KOPT-K1 (cell line): ENCODE results near the gene CDK5RAP1.

ENCODE experiments used
- H3K27ac ChIP-seq: fragments of 200-600 bp; sonication (generic); 2 replicates; pipeline ENCODE4 v1.5.1; 2016; ENCODE audit warnings: antibody characterized with exemption, mild to moderate bottlenecking, low read depth, low read length; ENCODE audit not compliant: poor library complexity, severe bottlenecking
- H3K36me3 ChIP-seq: fragments of 200-600 bp; sonication (generic); 2 replicates; pipeline ENCODE4 v1.5.1; 2017; ENCODE audit warnings: antibody characterized with exemption, mild to moderate bottlenecking, low read length, moderate library complexity; ENCODE audit not compliant: insufficient read depth
- H3K9me3 ChIP-seq: fragments of 200-600 bp; sonication (generic); 2 replicates; pipeline ENCODE4 v1.5.1; 2017; ENCODE audit warnings: antibody characterized with exemption, low read length, mild to moderate bottlenecking; ENCODE audit not compliant: insufficient read depth, poor library complexity, severe bottlenecking

The CDK5RAP1 gene

DNA sequence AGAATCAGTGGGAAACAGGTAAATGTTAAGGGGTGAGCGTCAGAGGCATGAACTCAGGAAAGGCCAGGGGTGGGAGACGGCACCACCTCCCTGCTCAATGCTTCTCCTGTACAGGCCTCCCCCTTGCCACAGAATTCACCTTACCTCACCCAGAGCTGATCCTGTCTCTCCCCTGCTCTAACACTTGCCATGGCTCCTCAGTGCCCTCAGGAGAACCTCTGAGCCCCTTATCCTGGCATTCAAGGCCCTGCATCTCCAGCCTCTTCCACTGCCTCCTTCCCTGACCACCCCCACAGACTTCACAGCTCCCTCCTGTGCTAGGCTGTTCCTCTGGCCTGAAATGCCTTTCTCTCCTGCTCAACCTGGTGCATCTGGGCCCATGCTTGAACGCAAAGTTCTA is 84.4 kb downstream of the CDK5RAP1 start:
- H3K9me3 ChIP-seq, result no peaks in the 10 kb centered on the region
- no peaks in the 10 kb centered on the region for H3K36me3 ChIP-seq
- H3K27ac ChIP-seq, result no peak overlapping the region

DNA sequence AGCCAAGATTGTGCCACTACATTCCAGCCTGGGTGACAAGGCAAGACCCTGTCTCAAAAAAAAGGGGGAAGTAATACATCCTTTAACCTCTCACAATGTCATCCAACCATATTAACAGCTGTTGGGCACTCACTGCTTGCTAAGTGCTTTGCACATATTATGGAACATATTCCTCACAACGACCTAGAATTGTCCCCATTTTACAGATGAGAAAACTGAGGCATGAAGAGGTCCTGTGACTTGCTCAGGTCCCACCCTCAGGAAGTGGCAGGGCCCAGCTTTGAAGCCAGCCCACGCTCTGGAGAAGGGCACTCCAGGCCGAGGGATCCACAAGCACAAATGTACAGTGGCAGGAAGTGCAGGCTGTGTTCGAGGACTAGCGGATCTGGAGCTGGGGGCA is 85.0 kb downstream of the CDK5RAP1 start:
- no peaks in the 10 kb centered on the region for H3K9me3 ChIP-seq
- no peak overlapping the region for H3K27ac ChIP-seq
- H3K36me3 ChIP-seq, result no peaks in the 10 kb centered on the region

DNA sequence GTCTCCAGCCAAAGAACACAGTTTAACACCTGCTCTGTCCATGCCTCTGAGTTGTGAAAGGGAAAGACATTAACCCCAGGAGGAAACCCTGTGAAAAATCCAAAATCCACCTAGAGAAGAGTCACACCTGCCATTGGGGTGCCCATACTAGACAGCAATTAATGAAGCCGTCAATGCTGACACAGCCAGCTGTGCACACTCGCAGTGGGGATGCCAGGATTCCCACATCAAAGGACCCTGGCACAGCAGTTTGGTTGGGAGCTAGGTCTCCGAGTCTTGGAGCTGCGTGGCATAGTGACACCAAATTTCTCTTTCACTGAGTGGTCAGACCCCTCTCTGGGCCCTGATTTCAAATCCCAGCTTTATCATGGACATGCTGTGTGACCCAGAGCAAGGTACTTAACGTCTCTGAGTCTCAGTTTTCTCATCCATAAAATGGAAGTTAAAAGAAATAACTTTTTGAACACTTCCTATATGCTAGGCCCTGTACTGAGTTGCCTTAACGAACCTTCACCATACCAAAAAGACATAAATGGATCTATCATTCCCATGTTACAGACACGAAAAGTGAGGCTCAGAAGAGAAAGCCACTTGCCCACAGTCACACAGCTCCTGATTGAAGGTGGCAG is 87.5 kb downstream of the CDK5RAP1 start:
- Histone ChIP-seq H3K27ac (no peak overlapping the region), H3K9me3 (no peaks in the 10 kb centered on the region), H3K36me3 (no peaks in the 10 kb centered on the region)

DNA sequence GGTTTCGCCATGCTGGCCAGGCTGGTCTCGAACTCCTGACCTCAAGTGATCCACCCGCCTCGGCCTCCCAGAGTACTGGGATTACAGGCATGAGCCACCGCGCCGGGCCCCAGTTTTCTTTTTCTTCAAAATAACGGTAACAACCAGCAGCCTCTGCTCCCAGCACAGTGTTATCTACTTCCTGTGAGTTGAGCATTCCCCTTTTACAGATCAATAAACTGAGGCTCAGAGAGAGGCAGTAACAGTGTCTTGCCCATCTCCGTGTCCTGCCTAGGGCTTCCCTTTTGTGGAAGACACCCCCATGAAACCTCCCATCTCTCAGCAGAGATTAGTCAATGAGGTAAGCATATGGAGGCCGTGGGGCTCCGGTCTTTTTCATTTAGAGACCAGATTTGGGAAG is 88.7 kb downstream of the CDK5RAP1 start:
- no peaks in the 10 kb centered on the region for H3K36me3 ChIP-seq
- H3K9me3 ChIP-seq, result no peaks in the 10 kb centered on the region
- no peak overlapping the region for H3K27ac ChIP-seq

DNA sequence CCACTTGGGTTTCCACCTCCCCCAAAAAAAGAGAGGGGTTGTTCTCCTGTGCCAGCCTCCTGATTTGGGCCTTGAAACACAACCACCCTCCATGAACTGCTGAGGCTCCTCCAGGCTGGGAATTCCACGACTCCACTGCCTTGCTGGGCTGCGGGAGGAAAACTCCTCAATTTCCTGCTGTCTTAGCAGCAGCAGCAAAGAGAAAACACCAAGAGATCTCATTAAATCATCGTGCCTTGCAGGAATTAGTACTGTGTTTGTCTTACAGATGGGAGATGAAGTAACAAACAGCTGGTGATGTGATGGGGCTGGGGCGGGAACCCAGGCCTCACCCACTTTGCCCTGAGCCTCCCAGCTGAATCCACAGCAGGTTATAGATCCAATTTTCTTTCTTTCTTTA is 89.3 kb downstream of the CDK5RAP1 start:
- Histone ChIP-seq H3K27ac (no peak overlapping the region), H3K9me3 (no peaks in the 10 kb centered on the region), H3K36me3 (no peaks in the 10 kb centered on the region)

DNA sequence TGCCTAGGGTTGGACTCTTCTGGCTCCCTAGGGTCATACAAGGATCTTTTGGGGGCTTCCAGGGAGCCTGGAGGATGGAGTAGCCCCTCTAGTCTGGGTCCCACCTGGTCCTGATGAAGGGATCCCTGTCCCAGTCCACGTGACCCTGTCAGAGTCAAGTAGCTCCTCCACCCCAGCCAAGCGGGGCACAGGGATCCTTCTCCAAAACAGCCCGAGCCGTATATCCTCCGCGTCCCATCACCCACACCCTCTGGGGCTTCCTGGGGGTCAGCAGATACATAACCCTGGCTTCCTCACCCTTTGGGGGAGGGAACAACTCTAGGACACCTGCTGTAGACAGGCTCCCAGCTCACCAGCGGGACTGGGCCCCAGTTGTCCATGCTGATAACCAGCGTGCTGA is 90.3 kb downstream of the CDK5RAP1 start:
- Histone ChIP-seq H3K9me3 (no peaks in the 10 kb centered on the region), H3K36me3 (no peaks in the 10 kb centered on the region)

DNA sequence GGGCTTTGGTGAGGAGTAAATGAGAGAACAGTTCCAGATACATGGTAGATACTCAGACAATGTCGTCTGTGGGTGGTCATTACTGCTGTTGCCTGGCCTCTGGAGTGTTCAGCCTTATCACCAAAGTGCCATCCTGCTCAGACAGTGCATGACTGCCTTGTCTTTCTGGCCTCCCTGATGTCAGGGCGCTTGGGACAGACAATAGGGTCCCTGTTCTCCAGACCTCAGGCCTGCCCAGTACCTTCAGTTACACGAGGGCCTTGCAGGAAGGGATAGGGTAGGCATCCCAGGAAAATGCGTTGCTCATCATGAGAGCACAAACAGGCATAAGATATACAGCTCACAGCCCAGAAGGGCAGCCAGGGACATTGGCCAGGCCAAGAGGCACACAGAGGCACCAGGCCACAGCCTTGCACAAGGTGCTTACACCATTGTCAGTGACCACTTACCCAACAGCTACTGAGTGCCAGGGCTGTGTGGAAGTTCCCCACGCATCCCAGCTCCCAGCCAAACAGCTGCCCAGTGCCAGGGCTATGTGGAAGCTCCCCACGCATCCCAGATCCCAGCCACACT is 90.9 kb downstream of the CDK5RAP1 start:
- no peaks in the 10 kb centered on the region for H3K9me3 ChIP-seq
- H3K27ac ChIP-seq, result no peak overlapping the region
- H3K36me3 ChIP-seq, result no peaks in the 10 kb centered on the region

More for the DNA sequence above, 90.3 kb downstream of the CDK5RAP1 start:
- no peak overlapping the region for H3K27ac ChIP-seq

DNA sequence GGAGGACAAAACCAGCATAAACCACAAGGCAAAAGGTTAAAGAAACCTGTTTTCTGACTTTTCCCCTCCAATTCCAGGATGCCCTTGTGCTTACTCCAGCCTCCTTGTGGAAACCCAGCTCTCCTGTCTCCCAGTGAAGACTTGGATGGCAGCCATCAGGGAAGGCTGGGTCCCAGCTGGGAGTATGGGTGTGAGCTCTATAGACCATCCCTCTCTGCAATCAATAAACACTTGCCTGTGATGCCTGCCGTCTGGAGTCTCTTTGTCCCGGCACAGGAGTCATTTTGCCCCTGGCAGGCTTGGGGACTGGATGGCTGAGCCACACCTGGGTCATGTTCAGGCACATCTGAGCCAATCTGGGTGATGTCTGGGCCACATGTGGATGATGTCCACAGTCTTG is 91.7 kb downstream of the CDK5RAP1 start:
- no peaks in the 10 kb centered on the region for H3K36me3 ChIP-seq
- H3K27ac ChIP-seq, result no peak overlapping the region
- H3K9me3 ChIP-seq, result no peaks in the 10 kb centered on the region
